NCI-H82 treated with DMSO at 0.1 percent for 48 hours (cell line): ENCODE results near the gene DPP6.

Source experiments
- DNase-seq: peaks from one replicate; lab custom pipeline; 2025; ENCODE audit not compliant: unreplicated experiment; lab: John Stamatoyannopoulos, UW

Gene DPP6

DNA sequence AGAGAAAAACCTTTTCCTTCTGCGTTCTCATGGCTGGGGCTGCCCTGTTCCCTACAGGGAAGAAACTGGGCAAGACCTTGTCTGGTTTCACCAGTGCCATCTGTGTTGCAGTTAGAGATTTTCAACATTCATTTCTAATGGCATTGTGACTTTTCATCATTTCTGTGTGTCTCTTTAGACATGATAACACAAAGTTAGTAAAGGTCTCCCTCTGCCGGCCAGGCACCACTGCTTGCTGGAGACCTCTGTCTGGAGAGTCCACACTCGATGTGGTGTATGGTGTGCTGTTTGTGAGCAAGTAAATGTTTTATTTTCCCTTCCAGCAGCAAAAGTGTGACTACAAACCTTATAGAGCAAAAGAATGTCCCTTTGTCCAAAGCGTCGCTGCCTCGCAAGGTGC is 737.2 kb downstream of the DPP6 start:
- DNase-seq: no peak

- no peak for DNase-seq
Measured at GRCh38 chr7:154791611-154792010, 739.4 kb downstream of the DPP6 start.

DNA sequence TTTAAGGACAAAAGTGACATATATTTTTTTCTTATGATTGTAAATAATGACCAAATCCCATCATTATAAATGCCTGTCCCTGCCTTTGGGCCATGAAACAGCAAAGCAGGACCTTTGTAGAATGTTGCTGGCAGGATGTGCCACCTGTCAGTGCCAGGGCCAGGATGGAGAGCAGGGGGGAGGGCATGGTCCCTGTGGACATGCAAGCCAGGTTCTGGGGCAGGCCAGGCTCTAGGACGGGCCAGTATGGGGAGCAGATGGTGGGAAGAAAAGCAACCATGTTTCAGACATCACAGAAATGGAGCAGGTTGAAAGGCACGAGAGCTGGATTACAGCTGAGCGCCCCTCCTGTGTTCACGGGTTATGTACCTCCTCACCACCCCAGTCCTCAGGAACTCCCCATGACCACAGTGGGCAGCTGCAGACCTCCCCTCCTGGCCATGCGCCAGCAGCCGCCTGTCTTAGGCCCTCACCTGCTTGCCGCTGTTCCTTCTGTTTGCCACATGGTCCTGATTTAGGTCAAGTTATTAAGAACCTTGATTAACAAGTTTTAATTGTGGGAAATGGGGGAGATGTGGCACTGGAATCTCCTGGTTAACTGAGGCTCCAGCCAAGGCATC is 740.3 kb downstream of the DPP6 start:
- DNase-seq: no peak

DNA sequence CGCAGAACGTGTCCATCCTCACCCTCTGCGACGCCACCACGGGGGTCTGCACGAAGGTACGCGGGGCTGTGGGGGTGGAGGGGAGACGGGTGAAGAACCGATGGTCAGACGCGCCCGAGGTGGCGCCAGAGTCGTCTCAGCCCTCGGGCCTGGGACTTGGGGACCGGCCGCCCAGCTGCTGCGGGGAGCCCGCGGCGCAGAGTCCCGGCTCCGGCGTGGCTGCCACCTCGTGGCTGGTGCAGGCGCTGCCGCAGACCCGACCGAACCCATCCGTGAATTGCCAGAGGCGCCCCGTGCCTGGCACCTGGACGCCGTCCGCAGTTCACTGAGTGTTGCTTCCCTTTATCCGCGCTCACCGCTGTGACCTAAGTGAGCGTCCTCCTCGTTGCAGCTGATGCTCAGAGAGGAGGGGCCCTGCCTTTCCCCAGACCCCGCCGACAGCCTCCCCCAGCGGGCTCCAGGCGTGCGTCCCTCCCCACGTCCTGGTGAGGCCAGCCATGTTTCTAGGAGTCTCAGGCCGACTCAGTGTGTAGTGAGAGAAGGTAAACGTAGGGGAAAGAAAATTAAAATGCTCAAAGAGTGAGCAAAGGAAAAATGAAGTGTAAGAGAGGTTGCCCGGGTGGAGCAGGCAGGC is 742.1 kb downstream of the DPP6 start:
- DNase-seq: no peak

DNA sequence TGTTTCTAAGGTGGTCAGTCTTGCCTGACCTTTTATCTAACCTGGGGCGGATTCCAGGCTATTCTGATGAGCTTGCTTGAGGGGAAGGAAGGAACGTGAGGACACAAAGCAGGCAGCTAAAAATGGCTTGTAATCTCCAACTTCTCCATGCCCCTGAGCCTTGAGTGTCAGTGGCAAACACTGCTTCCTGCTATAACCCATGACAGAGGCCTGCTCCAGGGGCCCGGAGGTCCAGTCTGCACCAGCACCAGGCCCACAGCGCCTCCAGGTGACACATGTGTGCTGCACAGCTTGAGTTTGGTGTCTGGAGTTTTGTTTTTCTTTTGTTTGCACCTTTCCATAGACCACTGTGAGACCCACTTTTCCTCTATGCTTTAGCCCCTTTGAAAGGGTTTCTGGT is 742.8 kb downstream of the DPP6 start:
- DNase-seq: no peak

DNA sequence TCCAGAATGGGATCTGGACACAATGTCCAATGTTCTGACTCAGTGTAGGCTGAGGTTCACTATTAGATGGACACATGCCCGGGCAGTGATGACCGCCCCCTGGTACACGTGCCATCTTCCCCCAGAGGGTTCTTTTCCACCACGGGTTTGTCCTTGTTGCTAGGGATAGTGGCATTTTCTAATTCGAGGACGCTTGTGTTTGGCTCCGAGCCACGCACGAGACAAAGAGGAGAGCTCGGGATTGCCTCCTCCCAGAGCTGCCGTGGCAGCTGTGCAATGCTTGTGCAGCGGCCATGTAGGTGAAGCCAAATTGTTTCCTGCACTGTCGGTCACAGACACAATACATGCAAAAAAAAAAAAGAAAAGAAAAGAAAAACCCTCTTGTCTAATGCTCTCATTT is 743.2 kb downstream of the DPP6 start:
- no peak for DNase-seq

GRCh38 chr7:154804449-154804848 is 752.3 kb downstream of the DPP6 start:
- no peak for DNase-seq

DNA sequence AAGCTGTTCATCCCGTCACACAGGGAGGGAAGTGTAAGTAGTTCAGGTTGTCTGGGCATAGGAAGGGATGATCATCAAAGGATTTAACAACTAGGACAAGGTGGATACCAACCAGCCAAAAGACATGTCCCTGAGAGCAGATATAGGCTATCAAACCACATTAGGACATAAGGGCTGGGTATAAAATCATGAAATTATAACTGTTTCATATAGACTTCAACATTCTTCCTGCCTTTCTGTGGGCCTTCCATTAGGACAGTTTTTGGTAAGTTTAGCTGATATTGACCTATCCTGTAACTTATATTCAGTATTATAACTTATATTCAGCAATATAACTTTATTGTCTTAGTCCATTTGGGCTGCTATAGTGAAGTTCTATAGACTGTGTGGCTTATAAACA is 759.8 kb downstream of the DPP6 start:
- no peak for DNase-seq

- DNase-seq: no peak
Measured at GRCh38 chr7:154817224-154817896, 765.2 kb downstream of the DPP6 start.

DNA sequence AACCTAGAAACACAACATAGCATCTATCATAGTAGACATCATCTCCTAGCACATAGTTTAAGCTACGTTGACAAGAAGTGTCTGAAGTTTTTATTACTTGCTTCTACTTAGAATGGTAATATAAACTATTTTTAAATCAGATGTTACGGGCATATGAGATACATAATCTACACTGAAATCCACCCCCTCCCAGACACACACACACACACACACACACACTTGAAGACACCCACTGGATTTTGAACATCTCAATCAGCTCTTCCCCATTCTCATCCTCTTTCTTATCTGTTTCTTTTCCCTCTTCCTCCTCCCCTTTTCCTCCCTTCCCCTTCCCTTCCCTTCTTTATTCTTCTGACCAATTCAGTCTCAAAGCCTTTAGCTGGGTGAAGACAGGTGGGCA is 774.8 kb downstream of the DPP6 start:
- DNase-seq: no peak

- DNase-seq: no peak
Measured at GRCh38 chr7:154832557-154833138, 780.5 kb downstream of the DPP6 start.

DNA sequence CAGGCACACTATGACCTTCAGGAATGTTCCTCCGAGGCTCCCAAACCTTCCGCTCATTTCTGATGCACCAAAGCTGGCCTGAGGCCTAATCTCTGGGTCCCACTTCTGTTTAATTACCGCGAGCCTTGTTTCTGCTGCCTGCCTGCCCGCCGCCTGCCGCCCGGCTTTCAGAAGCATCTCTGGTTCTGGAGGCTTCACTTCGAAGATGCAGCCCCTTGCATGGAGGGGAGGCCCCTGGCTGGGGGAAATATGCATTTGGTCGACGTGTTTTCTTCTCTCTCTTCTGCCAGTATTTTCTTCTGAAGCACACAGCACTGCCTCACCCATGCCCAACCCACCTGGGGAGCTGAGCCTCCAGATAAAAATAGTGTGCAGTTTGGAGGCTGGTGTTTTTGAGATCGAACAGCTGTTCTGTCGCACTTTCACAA is 783.8 kb downstream of the DPP6 start:
- no peak for DNase-seq

DNA sequence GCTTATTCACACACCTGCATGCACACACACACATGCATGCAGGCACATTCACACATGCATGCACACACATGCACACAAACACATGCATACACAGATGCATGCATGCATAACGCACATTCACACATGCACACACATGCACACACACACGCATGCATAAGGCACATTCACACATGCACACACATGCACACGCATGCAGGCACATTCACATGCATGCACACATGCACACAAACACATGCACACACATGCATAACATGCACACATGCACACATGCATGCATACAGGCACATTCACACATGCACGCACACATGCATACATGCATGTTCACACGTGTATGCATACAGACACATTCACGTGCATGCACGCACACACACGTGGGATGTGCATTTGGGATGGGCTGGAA is 784.9 kb downstream of the DPP6 start:
- no peak for DNase-seq

GRCh38 chr7:154837622-154838021 is 785.4 kb downstream of the DPP6 start:
- DNase-seq: no peak

GRCh38 chr7:154840086-154840485 is 787.9 kb downstream of the DPP6 start:
- DNase-seq: no peak

DNA sequence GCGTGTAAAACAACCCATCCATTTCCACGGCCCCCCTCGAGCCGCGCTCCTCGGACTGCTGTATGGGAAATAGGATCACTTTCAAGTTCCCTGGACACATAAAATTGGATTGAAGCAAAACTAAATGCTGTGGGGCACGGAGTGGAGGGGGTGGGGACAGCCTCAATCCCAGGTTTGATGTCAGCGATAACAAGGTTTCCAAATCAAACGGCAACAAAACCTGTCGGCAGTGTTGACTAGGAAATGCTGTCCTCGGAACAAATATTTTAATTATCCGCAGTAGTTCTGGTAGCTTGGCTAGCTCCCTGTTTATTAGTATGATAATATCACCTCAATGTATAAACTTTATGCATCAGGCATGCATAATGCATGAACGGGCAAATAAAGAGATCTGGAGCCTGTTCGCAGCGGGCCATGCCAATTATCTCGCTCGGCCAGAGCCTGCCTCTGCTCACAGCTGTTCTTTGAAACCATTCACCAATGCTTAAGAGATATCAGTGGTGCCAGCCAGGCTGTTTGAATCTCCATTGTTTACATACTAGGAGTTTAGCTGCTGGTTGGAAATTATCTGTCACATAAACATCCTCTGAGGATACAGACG is 789.6 kb downstream of the DPP6 start:
- DNase-seq: no peak

- no peak for DNase-seq
Measured at GRCh38 chr7:154842591-154842990, 790.4 kb downstream of the DPP6 start.

DNA sequence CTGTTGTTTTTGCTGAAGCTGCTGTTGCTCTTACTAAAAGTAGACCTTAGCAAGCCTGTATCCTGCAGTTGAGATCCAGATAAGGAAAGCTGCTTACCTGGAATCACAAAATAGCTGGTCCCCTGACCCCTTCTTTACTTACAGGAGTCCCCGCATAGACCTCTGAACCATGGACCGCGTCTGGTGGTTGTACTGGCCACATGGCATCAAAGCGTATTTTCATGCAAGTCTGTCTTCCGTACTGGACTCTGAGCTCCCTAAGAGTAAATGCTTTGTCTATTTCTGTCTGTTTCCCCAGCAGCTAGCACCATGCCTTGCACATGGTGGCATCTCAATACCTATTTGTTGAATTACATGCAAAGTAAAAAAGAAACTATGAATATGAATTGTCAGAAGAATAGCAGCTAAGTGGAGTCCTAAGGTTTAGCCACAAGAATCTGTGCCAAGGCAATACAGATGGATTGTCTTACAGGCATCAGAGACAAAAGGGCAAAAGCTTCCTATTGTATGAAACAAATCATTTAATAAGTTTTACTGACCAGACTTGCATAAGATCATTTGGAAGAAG is 791.6 kb downstream of the DPP6 start:
- no peak for DNase-seq

DNA sequence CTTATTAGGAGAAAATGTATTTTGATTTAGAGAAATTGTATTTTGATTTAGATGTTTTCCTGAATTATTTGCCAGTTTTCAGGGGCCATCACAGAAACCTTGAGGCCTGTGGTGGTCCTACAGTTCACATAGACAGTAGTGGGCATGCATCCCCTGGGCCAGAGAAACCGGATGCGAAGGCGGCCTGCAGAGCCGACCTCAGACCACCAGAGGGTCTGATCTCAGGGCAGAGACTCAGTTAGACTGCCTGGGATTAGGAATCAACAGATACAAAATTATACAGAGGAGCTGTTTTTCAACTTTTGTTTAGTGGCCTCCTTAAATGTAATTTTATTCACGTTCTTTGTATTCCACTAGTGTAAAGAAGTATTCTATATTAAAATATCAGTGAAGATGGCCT is 792.3 kb downstream of the DPP6 start:
- DNase-seq: no peak

DNA sequence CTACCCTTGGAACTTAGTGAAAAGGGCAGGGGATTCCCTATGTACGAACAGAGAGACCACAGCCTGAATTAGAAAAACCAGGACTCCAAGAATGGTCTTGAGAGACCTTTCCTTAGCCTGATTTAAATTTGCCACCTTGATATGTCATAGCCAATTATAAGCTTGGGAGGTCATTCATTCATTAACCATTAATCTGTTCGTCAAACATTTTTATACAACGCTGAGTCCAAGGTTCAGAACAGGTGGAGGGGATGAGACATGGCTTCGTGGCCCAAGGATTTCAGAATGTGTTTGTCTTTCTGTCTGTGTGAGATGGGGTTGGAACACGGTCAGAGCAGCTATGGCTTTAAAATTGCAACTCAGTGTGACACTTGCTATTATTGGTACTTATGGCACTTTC is 792.8 kb downstream of the DPP6 start:
- DNase-seq: no peak

- DNase-seq: no peak
Measured at GRCh38 chr7:154848464-154848863, 796.3 kb downstream of the DPP6 start.
